A549 treated with CpdA at 1 μM for 4 hours (cell line): ENCODE measurements around the gene FGFRL1. TPM values are rescaled to one million over a fixed set of nuclear protein-coding genes. Genes with fewer than 3 reads are reported as not detected.

Experiments
- total RNA-seq: library from RNA; stranded (reverse); fragments of 200-300 nt; extraction: Qiagen RNA extraction; gene quantifications from 5 replicates; pipeline ENCODE4 v1.2.3, GENCODE V29; 2022; ENCODE audit warnings: low read depth

FGFRL1 gene, protein sequence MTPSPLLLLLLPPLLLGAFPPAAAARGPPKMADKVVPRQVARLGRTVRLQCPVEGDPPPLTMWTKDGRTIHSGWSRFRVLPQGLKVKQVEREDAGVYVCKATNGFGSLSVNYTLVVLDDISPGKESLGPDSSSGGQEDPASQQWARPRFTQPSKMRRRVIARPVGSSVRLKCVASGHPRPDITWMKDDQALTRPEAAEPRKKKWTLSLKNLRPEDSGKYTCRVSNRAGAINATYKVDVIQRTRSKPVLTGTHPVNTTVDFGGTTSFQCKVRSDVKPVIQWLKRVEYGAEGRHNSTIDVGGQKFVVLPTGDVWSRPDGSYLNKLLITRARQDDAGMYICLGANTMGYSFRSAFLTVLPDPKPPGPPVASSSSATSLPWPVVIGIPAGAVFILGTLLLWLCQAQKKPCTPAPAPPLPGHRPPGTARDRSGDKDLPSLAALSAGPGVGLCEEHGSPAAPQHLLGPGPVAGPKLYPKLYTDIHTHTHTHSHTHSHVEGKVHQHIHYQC
- total RNA-seq, result 16.6 to 24.2 TPM (median 23.8 TPM) in 5 replicates

DNA sequence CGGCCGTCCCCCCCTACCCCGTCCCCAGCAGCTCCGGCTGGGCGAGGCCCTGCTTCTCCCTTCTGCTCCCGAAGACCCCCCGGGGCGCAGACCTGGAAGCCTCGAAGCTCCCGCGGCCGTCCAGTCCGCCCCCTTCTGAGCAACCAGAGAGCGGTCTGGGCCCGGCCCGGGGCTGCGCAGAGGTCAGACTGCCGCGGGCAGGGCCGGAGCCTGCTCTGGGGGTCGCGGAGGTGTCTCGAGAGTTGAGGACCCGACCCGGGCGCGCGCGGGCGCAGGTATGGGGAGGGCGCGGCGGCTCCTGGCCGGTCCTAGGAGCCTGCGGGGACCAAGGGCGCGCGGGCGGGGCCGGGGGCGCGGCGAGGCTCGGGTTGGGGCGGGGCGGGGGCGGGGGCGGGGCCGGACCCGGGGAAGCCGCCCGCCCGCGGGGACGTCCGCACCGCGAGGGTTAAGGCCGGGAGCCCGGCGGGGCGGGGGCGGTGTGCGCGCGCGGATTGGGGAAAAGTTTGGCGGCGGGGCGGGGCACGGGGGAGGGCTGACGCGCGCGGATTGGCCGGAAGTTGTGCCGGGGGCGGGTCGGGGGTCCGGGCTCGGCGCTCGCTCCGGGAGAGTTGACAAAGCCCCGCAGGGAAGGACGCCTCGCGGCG, at the start of gene FGFRL1:
Gene FGFRL1 (plus strand): TSS at position 605 of the 644 bp plus-strand sequence. CDS start 860 bp downstream, outside the sequence.

DNA sequence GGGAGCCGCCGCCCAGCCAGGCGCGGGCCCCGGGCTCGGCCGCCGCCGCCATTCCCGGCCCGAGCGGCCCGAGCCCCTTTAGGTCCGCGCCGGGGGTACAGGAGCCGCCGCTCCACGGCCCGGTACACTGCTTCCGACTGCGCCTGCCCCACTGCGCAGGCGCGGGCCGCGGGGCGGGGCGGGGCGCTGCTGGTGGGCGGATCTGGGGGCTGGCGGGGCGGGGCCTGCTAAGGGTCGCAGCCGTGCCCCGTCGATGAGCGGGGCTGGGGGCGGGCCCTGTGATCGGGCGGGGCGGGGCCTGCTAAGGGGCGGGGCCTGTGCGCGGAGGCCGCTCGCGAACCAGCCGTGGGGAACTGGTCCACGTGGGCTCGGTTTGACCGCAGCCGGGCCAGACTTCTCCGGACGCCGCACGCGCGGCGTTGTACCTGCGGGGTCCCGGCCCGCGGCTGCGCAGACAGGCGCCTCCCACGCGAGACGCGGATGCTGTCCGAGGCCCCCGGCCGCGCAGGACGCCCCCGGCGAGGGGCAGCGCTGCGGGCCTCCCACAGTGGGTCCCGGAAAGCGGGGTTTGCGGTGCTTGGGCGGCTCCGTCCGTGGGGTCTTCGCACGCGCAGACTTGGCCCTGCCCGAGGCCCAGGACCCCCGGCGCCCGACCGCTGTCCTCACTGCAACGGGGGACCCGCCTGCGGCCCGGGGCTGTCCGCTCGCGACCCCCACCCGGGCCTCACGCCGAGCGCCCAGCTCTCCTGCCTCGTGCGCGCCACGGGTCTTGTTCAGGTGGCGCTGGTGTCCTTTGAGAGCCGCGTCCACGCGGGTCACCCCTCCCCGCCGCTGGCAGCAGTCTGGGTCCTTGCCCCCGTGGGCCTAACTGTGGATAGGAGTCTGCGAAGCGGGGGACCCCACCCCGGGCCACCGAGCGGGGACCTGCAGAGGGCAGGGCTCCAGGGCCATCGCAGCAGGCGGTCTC, 37.7 kb upstream of the FGFRL1 start, which contains the start of gene DGKQ:
Gene DGKQ (minus strand): TSS at position 139 of the 967 bp plus-strand sequence. CDS start 87 bp downstream, at position 52.

DNA sequence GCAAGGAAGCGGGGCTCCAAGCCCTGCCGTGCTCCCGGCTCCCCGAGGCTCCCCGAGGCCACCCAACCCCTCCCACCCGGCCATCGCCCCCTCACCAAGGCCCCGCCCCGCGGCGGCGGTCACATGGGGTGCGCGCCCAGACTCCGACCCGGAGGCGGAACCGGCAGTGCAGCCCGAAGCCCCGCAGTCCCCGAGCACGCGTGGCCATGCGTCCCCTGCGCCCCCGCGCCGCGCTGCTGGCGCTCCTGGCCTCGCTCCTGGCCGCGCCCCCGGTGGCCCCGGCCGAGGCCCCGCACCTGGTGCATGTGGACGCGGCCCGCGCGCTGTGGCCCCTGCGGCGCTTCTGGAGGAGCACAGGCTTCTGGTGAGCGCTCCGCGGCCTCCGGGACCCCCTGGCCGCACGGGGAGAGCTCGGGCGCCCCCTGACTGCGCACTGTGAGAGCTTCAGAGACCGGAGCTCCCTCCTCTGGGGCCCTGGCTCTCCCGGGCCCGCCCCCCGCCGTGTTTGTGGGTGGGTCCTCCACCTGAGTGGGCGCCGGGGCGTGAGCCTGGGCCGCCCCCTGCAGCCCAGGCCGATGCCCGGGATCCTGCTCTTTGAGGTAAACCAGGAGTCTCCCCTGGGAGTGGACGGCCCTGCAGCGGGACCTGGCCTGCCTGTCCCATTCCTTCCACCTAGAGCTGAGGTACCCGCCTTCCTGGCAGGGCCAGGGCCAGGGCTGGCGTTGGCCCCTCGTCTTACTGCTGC, 24.4 kb upstream of the FGFRL1 start, which contains the start of gene IDUA:
Gene IDUA (plus strand): TSS at position 166 of the 745 bp plus-strand sequence. CDS start 41 bp downstream, at position 207.

DNA sequence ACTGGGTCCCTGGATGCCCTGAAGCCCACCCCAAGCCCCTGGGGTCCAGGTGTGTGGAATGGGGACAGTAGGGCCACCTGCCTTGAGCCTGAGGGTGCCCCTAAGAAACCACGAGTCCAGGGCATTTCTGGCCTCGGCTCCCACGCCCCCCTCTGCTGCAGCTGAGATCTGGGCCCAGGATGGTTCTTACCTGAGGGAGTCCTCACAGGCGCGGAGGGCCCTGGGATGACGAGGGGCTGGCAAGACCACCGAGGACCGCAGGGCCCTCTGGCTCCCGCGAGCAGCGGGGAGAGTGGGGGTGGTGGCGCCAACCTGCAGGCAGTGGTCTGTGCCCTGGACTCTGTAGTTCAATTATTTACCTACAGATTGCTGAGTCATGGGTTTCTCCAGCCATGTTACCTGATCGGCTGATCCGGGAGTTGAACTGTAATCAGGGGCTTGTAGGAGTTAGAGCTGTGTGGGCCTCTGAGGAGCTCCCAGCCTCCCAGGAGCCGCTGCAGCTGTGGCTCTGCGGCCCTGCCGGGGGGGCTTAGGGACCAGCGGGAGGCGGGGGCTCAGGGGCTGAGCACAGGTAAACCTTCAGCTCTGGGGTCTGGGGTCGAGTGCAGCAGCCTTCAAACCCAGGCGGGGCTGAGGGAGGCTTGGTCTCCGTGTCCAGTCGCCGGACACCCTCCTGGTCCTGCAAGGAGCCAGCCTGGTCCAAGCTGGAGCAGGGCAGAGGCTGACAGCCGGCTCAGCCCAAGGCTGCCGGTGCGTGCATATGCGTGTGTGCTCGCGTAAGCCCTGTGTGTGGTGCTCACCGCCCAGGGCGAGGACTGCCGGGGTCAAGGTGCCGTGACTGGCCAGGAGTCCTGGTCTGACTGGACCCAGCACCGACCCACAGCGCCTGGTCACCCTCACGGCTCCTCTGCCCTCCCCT, 18.1 kb upstream of the FGFRL1 start, which contains the start of gene SLC26A1:
Gene SLC26A1 (minus strand): TSS at position 294 of the 919 bp plus-strand sequence. CDS start 1,701 bp downstream, outside the sequence.

Other genes starting within 250 kb of the FGFRL1 start
- gene CPLX1, start 185.5 kb upstream of the FGFRL1 start, total RNA-seq, result 0.57 to 0.93 TPM (median 0.69 TPM) in 5 replicates
- gene GAK, start 79.3 kb upstream of the FGFRL1 start, total RNA-seq, result 35.8 to 55.6 TPM (median 51.7 TPM) in 5 replicates
- 8.6 to 10.6 TPM (median 8.8 TPM) in 5 replicates for gene TMEM175, start 79.2 kb upstream of the FGFRL1 start, total RNA-seq
- 5.2 to 9.2 TPM (median 6.7 TPM) in 5 replicates for gene DGKQ, start 38.1 kb upstream of the FGFRL1 start, total RNA-seq
- 8.0 to 14.7 TPM (median 12.7 TPM) in 5 replicates for gene IDUA, start 24.6 kb upstream of the FGFRL1 start, total RNA-seq
- 0.28 to 0.50 TPM (median 0.31 TPM) in 5 replicates for gene SLC26A1, start 18.2 kb upstream of the FGFRL1 start, total RNA-seq
- gene RNF212, start 101.9 kb downstream of the FGFRL1 start, total RNA-seq, result 1.2 to 3.6 TPM (median 2.5 TPM) in 5 replicates
- gene SPON2, start 161.0 kb downstream of the FGFRL1 start, total RNA-seq, result 0.09 to 0.38 TPM (median 0.14 TPM) in 4 of 5 replicates, not detected in the other
- 83.9 to 98.4 TPM (median 90.1 TPM) in 5 replicates for gene CTBP1, start 237.5 kb downstream of the FGFRL1 start, total RNA-seq